Measurements from ENCODE around the gene CEMIP. TPM values are rescaled to one million over a fixed set of nuclear protein-coding genes. Genes with fewer than 3 reads are reported as not detected.

The CEMIP gene
- total and polyA plus RNA-seq, 2 of the 8 experiments (the other 6 are each of a cell fraction or from before 2014, with no cell fraction given): 0.11 to 0.60 TPM

- TF ChIP-seq, protein P1, sequence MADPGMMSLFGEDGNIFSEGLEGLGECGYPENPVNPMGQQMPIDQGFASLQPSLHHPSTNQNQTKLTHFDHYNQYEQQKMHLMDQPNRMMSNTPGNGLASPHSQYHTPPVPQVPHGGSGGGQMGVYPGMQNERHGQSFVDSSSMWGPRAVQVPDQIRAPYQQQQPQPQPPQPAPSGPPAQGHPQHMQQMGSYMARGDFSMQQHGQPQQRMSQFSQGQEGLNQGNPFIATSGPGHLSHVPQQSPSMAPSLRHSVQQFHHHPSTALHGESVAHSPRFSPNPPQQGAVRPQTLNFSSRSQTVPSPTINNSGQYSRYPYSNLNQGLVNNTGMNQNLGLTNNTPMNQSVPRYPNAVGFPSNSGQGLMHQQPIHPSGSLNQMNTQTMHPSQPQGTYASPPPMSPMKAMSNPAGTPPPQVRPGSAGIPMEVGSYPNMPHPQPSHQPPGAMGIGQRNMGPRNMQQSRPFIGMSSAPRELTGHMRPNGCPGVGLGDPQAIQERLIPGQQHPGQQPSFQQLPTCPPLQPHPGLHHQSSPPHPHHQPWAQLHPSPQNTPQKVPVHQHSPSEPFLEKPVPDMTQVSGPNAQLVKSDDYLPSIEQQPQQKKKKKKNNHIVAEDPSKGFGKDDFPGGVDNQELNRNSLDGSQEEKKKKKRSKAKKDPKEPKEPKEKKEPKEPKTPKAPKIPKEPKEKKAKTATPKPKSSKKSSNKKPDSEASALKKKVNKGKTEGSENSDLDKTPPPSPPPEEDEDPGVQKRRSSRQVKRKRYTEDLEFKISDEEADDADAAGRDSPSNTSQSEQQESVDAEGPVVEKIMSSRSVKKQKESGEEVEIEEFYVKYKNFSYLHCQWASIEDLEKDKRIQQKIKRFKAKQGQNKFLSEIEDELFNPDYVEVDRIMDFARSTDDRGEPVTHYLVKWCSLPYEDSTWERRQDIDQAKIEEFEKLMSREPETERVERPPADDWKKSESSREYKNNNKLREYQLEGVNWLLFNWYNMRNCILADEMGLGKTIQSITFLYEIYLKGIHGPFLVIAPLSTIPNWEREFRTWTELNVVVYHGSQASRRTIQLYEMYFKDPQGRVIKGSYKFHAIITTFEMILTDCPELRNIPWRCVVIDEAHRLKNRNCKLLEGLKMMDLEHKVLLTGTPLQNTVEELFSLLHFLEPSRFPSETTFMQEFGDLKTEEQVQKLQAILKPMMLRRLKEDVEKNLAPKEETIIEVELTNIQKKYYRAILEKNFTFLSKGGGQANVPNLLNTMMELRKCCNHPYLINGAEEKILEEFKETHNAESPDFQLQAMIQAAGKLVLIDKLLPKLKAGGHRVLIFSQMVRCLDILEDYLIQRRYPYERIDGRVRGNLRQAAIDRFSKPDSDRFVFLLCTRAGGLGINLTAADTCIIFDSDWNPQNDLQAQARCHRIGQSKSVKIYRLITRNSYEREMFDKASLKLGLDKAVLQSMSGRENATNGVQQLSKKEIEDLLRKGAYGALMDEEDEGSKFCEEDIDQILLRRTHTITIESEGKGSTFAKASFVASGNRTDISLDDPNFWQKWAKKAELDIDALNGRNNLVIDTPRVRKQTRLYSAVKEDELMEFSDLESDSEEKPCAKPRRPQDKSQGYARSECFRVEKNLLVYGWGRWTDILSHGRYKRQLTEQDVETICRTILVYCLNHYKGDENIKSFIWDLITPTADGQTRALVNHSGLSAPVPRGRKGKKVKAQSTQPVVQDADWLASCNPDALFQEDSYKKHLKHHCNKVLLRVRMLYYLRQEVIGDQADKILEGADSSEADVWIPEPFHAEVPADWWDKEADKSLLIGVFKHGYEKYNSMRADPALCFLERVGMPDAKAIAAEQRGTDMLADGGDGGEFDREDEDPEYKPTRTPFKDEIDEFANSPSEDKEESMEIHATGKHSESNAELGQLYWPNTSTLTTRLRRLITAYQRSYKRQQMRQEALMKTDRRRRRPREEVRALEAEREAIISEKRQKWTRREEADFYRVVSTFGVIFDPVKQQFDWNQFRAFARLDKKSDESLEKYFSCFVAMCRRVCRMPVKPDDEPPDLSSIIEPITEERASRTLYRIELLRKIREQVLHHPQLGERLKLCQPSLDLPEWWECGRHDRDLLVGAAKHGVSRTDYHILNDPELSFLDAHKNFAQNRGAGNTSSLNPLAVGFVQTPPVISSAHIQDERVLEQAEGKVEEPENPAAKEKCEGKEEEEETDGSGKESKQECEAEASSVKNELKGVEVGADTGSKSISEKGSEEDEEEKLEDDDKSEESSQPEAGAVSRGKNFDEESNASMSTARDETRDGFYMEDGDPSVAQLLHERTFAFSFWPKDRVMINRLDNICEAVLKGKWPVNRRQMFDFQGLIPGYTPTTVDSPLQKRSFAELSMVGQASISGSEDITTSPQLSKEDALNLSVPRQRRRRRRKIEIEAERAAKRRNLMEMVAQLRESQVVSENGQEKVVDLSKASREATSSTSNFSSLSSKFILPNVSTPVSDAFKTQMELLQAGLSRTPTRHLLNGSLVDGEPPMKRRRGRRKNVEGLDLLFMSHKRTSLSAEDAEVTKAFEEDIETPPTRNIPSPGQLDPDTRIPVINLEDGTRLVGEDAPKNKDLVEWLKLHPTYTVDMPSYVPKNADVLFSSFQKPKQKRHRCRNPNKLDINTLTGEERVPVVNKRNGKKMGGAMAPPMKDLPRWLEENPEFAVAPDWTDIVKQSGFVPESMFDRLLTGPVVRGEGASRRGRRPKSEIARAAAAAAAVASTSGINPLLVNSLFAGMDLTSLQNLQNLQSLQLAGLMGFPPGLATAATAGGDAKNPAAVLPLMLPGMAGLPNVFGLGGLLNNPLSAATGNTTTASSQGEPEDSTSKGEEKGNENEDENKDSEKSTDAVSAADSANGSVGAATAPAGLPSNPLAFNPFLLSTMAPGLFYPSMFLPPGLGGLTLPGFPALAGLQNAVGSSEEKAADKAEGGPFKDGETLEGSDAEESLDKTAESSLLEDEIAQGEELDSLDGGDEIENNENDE (IDR thresholded peaks at IDR 0.05; ENCODE audit: insufficient replicate concordance, low read length): no peak
- no peak for TF ChIP-seq RNF2 (IDR thresholded peaks at IDR 0.05; ENCODE audit: borderline replicate concordance, low read depth, low read length, missing control alignments, poor library complexity, severe bottlenecking)
- no peak for TF ChIP-seq KDM5A (IDR thresholded peaks at IDR 0.05; ENCODE audit: low read length)
- TF ChIP-seq TAF7 (optimal IDR thresholded peaks at IDR 0.05; ENCODE audit: borderline replicate concordance, low read depth, low read length): no peak
- TF ChIP-seq CBX8 (IDR thresholded peaks at IDR 0.05; ENCODE audit: borderline replicate concordance, low read depth, low read length): no peak
- no peak for TF ChIP-seq SP1 (IDR thresholded peaks at IDR 0.05; ENCODE audit: low read depth, low read length)
- no peak for TF ChIP-seq CEBPB (IDR thresholded peaks at IDR 0.05; ENCODE audit: low read depth, low read length)
- TF ChIP-seq, protein P2, sequence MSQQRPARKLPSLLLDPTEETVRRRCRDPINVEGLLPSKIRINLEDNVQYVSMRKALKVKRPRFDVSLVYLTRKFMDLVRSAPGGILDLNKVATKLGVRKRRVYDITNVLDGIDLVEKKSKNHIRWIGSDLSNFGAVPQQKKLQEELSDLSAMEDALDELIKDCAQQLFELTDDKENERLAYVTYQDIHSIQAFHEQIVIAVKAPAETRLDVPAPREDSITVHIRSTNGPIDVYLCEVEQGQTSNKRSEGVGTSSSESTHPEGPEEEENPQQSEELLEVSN (IDR thresholded peaks at IDR 0.05): no peak
Observed at GRCh38 chr15:80820092-80820491, 40.9 kb downstream of the CEMIP start (continued).
